GM06990 (cell line): ENCODE measurements around the gene SHISA5.
"Not testable (repeated sequence)": the region's sequence is repeated elsewhere in the genome, so short reads cannot be mapped to it uniquely, and the experiment has no call there.

Source experiments
- DNase-seq: peaks from one replicate; pipeline ENCODE4 v3.0.0-alpha.2; 2011; ENCODE audit not compliant: insufficient read length; ENCODE audit errors: extremely low read depth
- H3K27me3 ChIP-seq: replicated peaks from 2 replicates; pipeline ENCODE4 v1.6.0; 2011; ENCODE audit warnings: low read length; ENCODE audit not compliant: control insufficient read depth, insufficient read depth
- H3K36me3 ChIP-seq: 2 replicates; pipeline ENCODE4 v1.5.1; 2011; ENCODE audit warnings: low read length; ENCODE audit not compliant: control insufficient read depth, insufficient read depth
- H3K4me3 ChIP-seq: replicated peaks from 2 replicates; pipeline ENCODE4 v1.5.1; 2011; ENCODE audit warnings: low read depth, mild to moderate bottlenecking, control low read depth, low read length
- TF ChIP-seq, protein P1 (sequence below): IDR thresholded peaks from 2 replicates; pipeline ENCODE4 v1.5.1; 2011; ENCODE audit warnings: low read length, control low read depth, mild to moderate bottlenecking, inconsistent platforms; ENCODE audit not compliant: insufficient read depth, poor library complexity, severe bottlenecking

The SHISA5 gene

GRCh38 chr3:48536785-48537184 is 32.8 kb upstream of the SHISA5 start:
- DNase-seq = no peak
- H3K36me3 ChIP-seq = no peaks in the 10 kb centered on the region; the same call in 1 of the 2 replicates

GRCh38 chr3:48536116-48536515 is 32.1 kb upstream of the SHISA5 start:
- H3K36me3 ChIP-seq = no peaks in the 10 kb centered on the region; the same call in 1 of the 2 replicates
- no peak for DNase-seq
- no peaks in the 10 kb centered on the region for H3K27me3 ChIP-seq
- no peak overlapping the region for H3K4me3 ChIP-seq
- TF ChIP-seq, protein P1, sequence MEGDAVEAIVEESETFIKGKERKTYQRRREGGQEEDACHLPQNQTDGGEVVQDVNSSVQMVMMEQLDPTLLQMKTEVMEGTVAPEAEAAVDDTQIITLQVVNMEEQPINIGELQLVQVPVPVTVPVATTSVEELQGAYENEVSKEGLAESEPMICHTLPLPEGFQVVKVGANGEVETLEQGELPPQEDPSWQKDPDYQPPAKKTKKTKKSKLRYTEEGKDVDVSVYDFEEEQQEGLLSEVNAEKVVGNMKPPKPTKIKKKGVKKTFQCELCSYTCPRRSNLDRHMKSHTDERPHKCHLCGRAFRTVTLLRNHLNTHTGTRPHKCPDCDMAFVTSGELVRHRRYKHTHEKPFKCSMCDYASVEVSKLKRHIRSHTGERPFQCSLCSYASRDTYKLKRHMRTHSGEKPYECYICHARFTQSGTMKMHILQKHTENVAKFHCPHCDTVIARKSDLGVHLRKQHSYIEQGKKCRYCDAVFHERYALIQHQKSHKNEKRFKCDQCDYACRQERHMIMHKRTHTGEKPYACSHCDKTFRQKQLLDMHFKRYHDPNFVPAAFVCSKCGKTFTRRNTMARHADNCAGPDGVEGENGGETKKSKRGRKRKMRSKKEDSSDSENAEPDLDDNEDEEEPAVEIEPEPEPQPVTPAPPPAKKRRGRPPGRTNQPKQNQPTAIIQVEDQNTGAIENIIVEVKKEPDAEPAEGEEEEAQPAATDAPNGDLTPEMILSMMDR = no peak

More at GRCh38 chr3:48536785-48537184, 32.8 kb upstream of the SHISA5 start:
- TF ChIP-seq, protein P1 = no peak
- Histone ChIP-seq H3K4me3 (no peak overlapping the region), H3K27me3 (no peaks in the 10 kb centered on the region)

- no peak for DNase-seq
- H3K4me3 ChIP-seq = no peak overlapping the region
- TF ChIP-seq, protein P1 = no peak
- no peaks in the 10 kb centered on the region for H3K27me3 ChIP-seq
- H3K36me3 ChIP-seq = no peaks in the 10 kb centered on the region; the same call in 1 of the 2 replicates
These were observed 31.6 kb upstream of the SHISA5 start for GRCh38 chr3:48535578-48535977.

- Histone ChIP-seq H3K36me3 (no peaks in the 10 kb centered on the region; the same call in 1 of the 2 replicates), H3K4me3 (no peak overlapping the region), H3K27me3 (no peaks in the 10 kb centered on the region)
- TF ChIP-seq, protein P1 = no peak
- no peak for DNase-seq
These were observed 29.0 kb upstream of the SHISA5 start for GRCh38 chr3:48532977-48533337.

DNA sequence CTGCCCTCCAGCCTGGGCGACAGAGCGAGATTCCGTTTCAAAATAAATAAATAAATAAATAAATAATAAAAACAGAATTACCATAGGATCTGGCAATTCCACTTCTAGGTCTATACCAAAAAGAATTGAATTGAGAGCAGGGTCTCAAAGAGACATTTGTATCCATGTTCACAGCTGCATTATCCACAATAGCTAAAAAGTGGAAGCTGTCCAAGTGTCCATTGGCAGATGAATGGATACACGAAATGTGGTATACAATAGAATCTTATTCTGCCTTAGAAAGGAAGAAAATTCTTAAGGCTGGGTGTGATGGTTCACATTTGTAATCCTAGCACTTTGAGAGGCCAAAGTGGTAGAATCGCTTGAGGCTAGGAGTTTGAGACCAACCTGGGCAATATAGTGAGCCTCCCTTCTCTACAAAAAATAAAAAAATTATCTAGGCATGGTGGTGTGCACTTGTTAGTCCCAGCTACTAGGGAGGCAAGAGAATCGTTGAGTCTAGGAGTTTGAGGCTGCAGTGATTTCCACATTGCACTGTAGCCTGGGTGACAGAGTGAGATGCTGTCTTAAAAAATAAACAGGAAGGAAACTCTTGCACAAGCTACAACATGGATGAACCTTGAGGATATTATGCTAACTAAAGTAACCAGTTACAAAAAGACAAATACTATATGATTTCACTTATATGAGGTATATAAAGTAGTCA is 28.4 kb upstream of the SHISA5 start:
- TF ChIP-seq, protein P1 = no peak
- Histone ChIP-seq H3K36me3 (no peaks in the 10 kb centered on the region; the same call in 1 of the 2 replicates), H3K4me3 (no peak overlapping the region), H3K27me3 (no peaks in the 10 kb centered on the region)
- DNase-seq = no peak

- DNase-seq, H3K36me3 ChIP-seq, H3K27me3 ChIP-seq, H3K4me3 ChIP-seq: not testable (repeated sequence)
These were observed 26.7 kb upstream of the SHISA5 start for GRCh38 chr3:48530701-48531100.
